Esophagus muscularis mucosa (tissue), 3 donors: ENCODE results near the gene OR2A12.

Experiments
- CTCF ChIP-seq, 3 experiments: fragments of 200-600 bp in 2 of 3; fragments of 450-650 bp in 1 of 3; sonication (generic) in 2 of 3; IDR thresholded peaks; one replicate each; pipeline ENCODE4 v1.5.1; 2017 to 2019; ENCODE audit warnings: antibody characterized with exemption in 3 of 3, mild to moderate bottlenecking in 2 of 3, moderate library complexity in 1 of 3
- POLR2AphosphoS5 ChIP-seq, 2 donors: sonication (generic); formaldehyde crosslinking; IDR thresholded peaks; one replicate each; pipeline ENCODE4 v1.6.1; 2017; ENCODE audit warnings: antibody characterized with exemption in 2 of 2

GRCh38 chr7:144105211-144105610, 19.1 kb downstream of the OR2A12 start:
- TF ChIP-seq CTCF (IDR thresholded peaks at IDR 0.05) (no peak), POLR2AphosphoS5 (IDR thresholded peaks at IDR 0.05) (no peak)
